Activated naive CD4-positive, alpha-beta T cell treated with anti-CD3 and anti-CD28 coated beads, Interleukin-2, amount 50 U/mL, for 16 hours (primary cell): ENCODE measurements around the gene PHF23.

Experiments used
- DNase-seq: peaks from one replicate; pipeline ENCODE4 v3.0.0-alpha.2; 2020

Gene PHF23

DNA sequence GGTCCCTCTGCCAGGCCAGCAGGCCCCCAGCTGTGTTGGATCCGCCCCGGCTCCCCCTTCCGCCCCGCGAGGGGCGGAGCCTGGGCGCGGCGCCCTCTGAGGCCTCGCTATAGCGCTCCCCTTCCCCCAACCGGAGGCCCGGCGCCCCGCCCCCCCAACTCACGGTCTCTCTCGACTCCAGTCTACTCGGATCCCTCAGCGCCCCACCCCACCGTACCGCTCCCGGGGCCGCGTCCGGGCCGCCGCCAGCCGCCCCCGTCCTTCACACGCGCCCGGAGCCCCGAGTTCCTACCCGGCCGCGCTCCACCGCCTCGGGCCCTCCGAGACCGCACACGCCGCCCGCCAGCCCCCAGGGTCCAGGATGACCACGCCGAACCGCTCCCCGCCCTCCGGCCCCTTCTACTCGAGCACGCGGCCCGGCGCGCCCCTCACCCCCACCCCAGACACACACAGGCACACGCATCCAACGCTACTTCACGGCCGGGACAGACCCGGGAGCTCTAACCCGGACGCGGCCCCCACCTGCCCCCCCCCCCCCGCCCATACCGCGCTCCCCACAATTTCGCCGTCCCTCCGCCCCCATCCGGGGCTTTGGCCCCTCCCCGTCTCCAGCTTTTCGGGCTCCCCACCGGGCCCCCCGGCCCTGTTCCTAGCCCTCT, 1.4 kb downstream of the PHF23 start:
- peak; percentile 86 for DNase-seq

- DNase-seq = no peak
These were observed 1.9 kb downstream of the PHF23 start for GRCh38 chr17:7237266-7237760.

GRCh38 chr17:7236808-7237207, 2.4 kb downstream of the PHF23 start:
- DNase-seq = no peak

DNA sequence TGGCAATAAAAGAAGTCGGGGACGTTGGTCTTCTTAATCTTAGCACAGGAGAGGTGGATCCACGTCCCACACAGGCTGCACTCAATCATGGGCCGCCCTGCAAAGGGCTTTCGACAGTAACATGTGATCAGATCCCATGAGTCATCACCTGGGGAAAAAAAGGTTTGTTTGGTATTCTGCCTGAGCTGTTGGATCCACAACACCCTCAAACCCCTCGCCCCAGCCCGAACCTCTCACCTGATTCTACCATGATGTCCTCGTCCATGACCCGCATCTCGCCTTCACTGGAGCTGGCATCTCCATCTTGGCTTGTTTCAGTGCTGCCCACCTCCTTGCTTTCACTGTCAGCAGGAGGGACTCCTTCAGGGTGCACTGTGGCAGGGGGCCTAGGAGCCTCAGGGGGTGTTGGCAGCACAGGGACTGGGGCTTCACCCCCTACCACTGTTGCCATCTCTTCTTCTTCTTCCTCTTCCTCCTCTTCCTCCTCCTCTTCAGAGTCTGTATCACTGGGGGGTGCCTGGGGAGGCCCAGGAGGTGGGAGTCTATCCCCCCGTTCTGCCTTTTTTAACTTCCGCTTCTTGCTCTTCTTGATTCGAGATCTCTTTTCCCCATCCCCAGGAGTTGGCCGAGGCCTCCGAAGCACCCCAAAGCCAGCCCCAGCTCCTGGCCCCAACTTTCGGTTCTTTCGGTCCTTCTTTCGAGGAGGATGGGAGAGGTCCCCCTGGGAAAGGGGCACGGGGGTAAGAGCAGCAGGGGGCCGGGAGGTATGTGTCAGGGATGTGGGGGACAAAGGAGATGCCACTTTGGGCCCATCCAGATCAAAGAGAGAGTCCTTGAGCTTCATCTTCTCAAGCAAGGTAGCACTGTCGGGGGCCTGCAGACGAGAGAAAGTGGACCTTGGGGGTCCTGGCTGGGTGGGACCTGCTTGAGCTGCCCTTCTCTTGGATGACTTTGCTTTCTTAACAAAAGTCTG, 3.3 kb downstream of the PHF23 start:
- no peak for DNase-seq

DNA sequence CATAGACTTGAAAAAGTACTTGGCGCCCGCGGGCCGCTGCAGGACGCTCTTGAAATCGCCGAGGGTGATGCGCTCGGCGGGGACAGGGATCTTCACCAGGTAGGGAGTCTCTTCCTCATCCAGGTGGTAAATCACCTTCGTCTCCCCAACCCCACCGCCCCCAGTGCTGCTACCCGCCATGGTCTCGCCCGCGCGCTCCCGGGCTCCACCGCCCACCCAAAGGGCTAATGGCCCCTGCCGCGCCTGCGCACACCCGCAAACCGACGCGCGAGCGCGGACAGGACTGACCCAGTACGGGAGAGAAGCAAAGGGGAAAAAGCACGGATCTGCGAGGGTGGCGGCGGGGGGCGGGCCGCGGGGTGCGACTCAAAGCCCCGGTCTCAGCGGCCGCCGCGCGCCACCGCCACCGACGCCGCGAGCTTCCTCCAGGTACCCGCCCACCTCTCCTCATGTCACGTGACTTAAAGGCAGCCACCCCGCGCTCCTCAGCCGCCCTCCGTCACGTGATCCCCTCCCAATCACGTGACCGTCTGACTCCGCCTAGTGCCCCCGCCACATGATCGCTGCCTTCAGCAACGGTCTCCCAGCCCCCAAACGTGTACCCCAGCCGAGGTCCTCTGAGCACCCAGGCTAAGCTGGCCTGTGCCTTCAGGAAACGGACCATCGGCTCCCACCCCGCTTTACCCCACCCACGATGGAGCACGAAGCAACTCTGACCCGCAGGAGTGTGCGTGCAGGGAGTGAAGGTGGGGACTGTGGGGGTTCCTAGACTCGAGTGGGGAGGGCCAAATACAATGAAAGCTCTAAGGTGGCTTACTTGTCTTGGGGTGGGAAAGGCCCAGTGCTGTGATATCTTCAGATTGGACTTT, 4.9 kb downstream of the PHF23 start, which contains the start of gene DVL2:
Gene DVL2 (minus strand): TSS at position 435 of the 869 bp plus-strand sequence. CDS start 255 bp downstream, at position 180.
- peak; percentile 95 for DNase-seq

DNA sequence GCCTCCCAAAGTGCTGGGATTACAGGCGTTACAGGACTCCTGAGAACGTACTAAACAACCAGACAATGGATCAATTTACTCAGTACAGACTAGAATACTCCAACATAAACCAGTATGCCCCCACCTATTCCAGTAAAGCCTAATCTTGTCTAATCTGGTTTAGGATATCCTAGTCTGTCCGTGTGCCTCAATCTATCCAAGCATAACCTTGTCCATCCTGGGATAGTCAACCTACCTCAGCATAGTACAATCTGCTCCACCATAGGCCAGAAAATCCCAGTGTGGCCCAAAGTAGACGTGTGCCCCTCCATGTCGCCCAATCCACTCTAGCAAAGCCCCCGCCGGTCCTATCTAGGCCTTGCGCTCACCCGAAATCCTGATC, 5.6 kb downstream of the PHF23 start:
- no peak for DNase-seq

- no peak for DNase-seq
These were observed 7.1 kb downstream of the PHF23 start for GRCh38 chr17:7232114-7232513.

DNA sequence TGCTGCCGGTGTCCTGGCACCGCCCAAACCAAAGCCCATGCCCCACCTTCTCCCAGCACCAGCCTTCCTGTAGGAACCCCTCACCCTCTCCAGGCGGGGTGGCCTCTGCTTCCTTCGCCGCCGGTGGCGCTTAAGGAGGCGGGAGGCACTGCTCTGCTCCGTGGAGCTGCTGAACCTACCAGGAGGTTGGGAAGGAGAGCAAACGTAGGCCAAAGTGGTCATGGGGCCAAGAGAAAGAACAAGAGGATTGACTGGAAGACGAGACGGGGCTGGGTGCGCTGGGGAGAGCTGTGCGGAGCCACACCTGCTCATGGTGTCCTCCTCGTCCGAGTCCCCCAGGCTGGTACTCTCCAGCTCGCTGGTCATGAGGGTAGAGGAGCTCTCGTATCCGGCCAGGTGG, 9.8 kb downstream of the PHF23 start:
- no peak for DNase-seq

GRCh38 chr17:7228920-7229319, 10.3 kb downstream of the PHF23 start:
- DNase-seq = no peak

- no peak for DNase-seq
These were observed 12.2 kb downstream of the PHF23 start for GRCh38 chr17:7226721-7227710.

DNA sequence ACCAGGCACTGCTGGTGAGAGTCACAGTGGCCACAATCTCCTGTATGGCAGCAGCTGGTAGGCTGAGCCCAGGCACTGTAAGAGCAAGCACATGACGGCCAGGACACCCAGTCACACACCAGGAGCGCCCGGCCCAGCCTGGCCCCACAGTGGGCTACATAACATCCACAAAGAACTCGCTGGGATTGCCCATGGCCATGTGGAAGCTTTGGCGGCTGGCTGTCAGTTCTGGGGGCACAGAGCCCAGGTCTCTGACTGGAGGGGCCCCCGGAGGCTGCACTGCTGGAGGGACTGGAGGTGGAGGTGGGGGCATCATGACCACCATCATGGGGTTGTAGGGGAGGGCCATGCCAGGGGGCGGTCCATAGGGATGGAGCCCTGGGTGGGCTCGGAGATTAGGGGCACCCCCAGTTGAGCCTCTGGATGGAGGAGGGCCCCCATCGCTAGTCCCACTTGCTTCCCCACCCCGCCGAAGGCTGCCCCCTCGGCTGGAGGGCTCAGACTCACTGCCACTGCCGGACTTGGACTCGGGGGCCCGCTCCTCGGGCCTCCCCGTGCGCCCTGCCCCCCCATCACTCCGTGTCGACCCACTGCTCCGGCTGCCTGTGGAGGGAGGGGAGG, 13.4 kb downstream of the PHF23 start:
- DNase-seq = no peak

GRCh38 chr17:7224661-7225111, 14.6 kb downstream of the PHF23 start:
- DNase-seq = no peak

- DNase-seq = no peak
These were observed 15.1 kb downstream of the PHF23 start for GRCh38 chr17:7224110-7224509.

DNA sequence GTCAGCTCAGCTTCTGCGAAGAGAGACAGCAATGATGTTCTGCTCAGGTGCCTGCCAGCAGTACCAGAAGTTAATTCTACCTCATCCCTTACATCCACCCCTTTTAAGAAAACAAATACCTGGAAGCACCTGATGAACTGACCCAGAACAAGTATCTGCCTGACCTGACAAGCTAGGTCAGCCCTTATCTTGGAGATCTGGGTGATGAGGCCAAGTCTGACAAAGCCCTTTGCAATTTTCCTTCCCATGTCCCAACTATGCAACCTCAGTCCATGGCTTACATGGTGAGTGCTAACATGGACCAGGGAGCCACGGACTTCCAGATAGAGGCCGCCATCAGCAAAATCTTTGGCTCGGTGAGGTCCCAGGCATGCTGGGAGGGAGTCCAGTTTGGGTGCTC, 15.9 kb downstream of the PHF23 start:
- no peak for DNase-seq

GRCh38 chr17:7222972-7223292, 16.3 kb downstream of the PHF23 start:
- DNase-seq = no peak

DNA sequence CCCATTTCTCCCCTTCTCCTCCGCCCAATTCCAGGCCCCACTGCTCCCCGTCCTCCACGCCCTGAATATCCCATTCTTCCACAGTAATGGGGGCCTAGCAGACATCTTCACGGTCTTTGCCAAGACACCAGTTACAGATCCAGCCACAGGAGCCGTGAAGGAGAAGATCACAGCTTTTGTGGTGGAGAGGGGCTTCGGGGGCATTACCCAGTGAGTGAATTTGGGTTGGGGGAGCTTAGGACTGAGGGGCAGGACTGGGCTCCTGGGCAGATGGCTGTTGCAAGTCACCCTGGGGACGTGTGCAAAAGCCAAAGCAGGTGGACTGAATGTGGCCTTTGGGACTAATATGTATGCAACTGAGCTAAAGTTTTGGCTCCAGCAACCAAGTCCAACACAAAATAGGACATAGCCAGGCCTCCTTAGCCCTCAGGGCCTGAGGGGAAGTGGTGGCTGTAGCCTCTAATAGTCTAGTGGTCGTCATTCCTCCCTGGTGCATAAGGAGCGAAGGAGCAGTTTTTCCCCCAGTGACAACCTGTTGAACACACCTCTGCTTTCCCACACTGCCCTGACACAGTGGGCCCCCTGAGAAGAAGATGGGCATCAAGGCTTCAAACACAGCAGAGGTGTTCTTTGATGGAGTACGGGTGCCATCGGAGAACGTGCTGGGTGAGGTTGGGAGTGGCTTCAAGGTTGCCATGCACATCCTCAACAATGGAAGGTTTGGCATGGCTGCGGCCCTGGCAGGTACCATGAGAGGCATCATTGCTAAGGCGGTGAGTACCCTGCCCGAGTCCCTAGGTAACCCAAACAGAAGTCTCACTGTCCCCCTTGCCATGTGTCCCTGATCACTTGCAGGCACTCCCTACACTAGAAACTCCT, 16.9 kb downstream of the PHF23 start:
- DNase-seq = no peak

DNA sequence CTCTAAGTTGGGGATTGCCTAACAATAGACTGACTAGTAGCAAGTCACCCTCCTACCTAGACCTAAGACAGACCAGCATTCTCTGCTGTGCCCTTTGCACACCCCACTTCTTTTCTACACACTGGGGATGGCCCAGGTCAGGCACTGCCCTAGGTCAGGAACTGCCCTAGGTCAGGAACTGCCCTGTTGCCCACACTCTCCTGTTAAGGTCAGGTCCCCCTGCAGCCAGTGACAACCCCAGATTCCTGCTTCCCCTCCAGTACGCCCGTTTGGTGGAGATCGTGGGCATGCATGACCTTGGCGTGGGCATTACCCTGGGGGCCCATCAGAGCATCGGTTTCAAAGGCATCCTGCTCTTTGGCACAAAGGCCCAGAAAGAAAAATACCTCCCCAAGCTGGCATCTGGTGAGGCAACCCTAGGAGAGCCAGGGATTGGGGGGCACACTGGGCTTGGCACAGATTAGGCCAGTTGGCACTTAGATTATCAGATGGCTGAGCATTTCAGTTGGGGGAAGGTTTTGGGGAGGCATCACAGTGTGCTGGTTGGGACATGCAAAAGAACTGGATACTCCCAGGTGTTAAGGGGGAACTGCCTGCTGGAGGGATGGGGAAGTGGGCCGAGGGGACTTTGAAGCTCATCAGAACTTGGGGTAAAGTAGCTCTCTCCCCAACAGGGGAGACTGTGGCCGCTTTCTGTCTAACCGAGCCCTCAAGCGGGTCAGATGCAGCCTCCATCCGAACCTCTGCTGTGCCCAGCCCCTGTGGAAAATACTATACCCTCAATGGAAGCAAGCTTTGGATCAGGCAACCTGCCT, 17.8 kb downstream of the PHF23 start:
- DNase-seq = no peak

GRCh38 chr17:7220593-7221277, 18.5 kb downstream of the PHF23 start:
- DNase-seq = peak; percentile 67
